ENCODE measurements around the gene N4BP3.

GRCh38 chr5:178080056-178080455 is 33.3 kb upstream of the N4BP3 start:
- TF ChIP-seq, protein P1, sequence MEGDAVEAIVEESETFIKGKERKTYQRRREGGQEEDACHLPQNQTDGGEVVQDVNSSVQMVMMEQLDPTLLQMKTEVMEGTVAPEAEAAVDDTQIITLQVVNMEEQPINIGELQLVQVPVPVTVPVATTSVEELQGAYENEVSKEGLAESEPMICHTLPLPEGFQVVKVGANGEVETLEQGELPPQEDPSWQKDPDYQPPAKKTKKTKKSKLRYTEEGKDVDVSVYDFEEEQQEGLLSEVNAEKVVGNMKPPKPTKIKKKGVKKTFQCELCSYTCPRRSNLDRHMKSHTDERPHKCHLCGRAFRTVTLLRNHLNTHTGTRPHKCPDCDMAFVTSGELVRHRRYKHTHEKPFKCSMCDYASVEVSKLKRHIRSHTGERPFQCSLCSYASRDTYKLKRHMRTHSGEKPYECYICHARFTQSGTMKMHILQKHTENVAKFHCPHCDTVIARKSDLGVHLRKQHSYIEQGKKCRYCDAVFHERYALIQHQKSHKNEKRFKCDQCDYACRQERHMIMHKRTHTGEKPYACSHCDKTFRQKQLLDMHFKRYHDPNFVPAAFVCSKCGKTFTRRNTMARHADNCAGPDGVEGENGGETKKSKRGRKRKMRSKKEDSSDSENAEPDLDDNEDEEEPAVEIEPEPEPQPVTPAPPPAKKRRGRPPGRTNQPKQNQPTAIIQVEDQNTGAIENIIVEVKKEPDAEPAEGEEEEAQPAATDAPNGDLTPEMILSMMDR (IDR thresholded peaks at IDR 0.05), result no peak
- TF ChIP-seq POLR2A (IDR thresholded peaks at IDR 0.05) (no peak), POLR2AphosphoS5 (IDR thresholded peaks at IDR 0.05) (no peak), EP300 (IDR thresholded peaks at IDR 0.05) (no peak)

Measured in upper lobe of left lung (tissue), 4 donors.